Activated T-cell treated with anti-CD3 and anti-CD28 coated beads, Interleukin-2, amount 50 U/mL, for 24 hours (primary cell): ENCODE data around the gene PPAN.
A peak's percentile ranks its signal among the peaks of the same experiment; 100 is the strongest.

ENCODE experiments used
- DNase-seq: peaks from one replicate; pipeline ENCODE4 v3.0.0-alpha.2; 2020
- H3K27ac Mint-ChIP-seq: 2 replicates; pipeline ENCODE4 v1.8.0; 2020; ENCODE audit warnings: mild to moderate bottlenecking, mixed read lengths
- H3K27me3 Mint-ChIP-seq: 2 replicates; pipeline ENCODE4 v1.8.0; 2020; ENCODE audit warnings: mixed read lengths
- H3K36me3 Mint-ChIP-seq: 2 replicates; pipeline ENCODE4 v1.8.0; 2020; ENCODE audit warnings: low read depth, mixed read lengths
- H3K4me1 Mint-ChIP-seq: 2 replicates; pipeline ENCODE4 v1.8.0; 2020; ENCODE audit warnings: low read depth, mixed read lengths
- H3K4me3 Mint-ChIP-seq: 2 replicates; pipeline ENCODE4 v1.8.0; 2020; ENCODE audit warnings: mild to moderate bottlenecking, moderate library complexity, mixed read lengths
- H3K9me3 Mint-ChIP-seq: 2 replicates; pipeline ENCODE4 v1.8.0; 2020; ENCODE audit warnings: mixed read lengths

PPAN gene

DNA sequence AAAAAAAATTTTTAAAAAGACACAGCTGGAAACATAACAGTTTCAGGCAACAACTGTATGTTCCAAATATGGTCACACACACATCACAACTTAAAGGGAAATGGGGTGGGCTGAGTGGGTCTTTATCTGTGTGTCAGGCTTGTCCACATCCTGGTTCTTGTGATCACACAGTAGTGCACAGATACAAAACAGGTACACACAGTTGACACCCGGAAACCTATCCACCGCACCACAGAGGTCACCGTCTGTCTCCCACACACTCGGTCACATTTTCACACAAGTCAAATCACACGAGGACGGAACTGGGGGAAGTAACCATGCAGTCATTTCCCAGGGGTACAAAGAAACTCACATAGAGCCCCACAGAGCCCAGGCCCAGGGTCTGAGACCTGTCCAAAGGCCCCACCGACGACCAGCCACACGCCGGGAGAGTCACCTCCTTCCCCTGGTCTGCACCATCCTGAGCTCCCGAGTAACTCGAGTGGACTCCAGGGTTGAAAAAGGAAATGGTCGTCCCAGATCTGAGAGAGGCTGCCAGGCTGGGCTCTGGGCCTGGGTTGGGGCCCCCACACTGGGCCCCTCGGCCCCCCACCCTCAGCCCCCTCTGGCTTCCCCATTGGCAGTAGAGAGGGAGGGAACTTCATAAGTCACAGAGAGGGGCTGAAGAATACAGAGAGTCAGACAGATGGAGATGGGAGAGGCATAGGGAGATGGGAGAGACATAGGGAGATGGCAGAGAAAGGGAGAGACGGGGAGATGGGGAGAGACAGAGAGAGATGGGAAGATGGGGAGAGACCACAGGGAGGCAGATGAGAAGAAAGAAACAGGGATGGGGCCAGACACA, 1.3 kb upstream of the PPAN start:
- no peaks in the 10 kb centered on the region for H3K9me3 Mint-ChIP-seq
- H3K27me3 Mint-ChIP-seq, result no peaks in the 10 kb centered on the region
- H3K36me3 Mint-ChIP-seq, result peaks cover 44% of the 10 kb centered on the region
- H3K4me3 Mint-ChIP-seq, result peak overlapping the region; percentile 94
- H3K27ac Mint-ChIP-seq, result peak overlapping the region; percentile 100
- peaks cover 71% of the 10 kb centered on the region for H3K4me1 Mint-ChIP-seq
- peak; percentile 79 for DNase-seq

GRCh38 chr19:10105509-10106099, 558 bp upstream of the PPAN start:
- Mint-ChIP-seq H3K27me3 (no peaks in the 10 kb centered on the region), H3K9me3 (no peaks in the 10 kb centered on the region), H3K27ac (peak overlapping the region; percentile 100), H3K4me1 (peaks cover 73% of the 10 kb centered on the region), H3K36me3 (peaks cover 49% of the 10 kb centered on the region), H3K4me3 (peak overlapping the region; percentile 94)
- no peak for DNase-seq

- Mint-ChIP-seq H3K27ac (peak overlapping the region; percentile 100), H3K4me3 (peak overlapping the region; percentile 94), H3K4me1 (peaks cover 79% of the 10 kb centered on the region), H3K27me3 (no peaks in the 10 kb centered on the region), H3K36me3 (peaks cover 65% of the 10 kb centered on the region), H3K9me3 (no peaks in the 10 kb centered on the region)
- DNase-seq, result no peak
Measured at GRCh38 chr19:10107254-10107653, 1.1 kb downstream of the PPAN start.

GRCh38 chr19:10107817-10108367, 1.7 kb downstream of the PPAN start:
- Mint-ChIP-seq H3K4me1 (peaks cover 79% of the 10 kb centered on the region), H3K36me3 (peaks cover 72% of the 10 kb centered on the region), H3K27ac (peak overlapping the region; percentile 100), H3K4me3 (peak overlapping the region; percentile 94), H3K9me3 (no peaks in the 10 kb centered on the region), H3K27me3 (no peaks in the 10 kb centered on the region)
- no peak for DNase-seq

- H3K27me3 Mint-ChIP-seq, result no peaks in the 10 kb centered on the region
- peak overlapping the region; percentile 94 for H3K4me3 Mint-ChIP-seq
- DNase-seq, result no peak
- peaks cover 81% of the 10 kb centered on the region for H3K36me3 Mint-ChIP-seq
- peaks cover 80% of the 10 kb centered on the region for H3K4me1 Mint-ChIP-seq
- H3K27ac Mint-ChIP-seq, result peak overlapping the region; percentile 89
- no peaks in the 10 kb centered on the region for H3K9me3 Mint-ChIP-seq
Measured at GRCh38 chr19:10109528-10109927, 3.4 kb downstream of the PPAN start.

DNA sequence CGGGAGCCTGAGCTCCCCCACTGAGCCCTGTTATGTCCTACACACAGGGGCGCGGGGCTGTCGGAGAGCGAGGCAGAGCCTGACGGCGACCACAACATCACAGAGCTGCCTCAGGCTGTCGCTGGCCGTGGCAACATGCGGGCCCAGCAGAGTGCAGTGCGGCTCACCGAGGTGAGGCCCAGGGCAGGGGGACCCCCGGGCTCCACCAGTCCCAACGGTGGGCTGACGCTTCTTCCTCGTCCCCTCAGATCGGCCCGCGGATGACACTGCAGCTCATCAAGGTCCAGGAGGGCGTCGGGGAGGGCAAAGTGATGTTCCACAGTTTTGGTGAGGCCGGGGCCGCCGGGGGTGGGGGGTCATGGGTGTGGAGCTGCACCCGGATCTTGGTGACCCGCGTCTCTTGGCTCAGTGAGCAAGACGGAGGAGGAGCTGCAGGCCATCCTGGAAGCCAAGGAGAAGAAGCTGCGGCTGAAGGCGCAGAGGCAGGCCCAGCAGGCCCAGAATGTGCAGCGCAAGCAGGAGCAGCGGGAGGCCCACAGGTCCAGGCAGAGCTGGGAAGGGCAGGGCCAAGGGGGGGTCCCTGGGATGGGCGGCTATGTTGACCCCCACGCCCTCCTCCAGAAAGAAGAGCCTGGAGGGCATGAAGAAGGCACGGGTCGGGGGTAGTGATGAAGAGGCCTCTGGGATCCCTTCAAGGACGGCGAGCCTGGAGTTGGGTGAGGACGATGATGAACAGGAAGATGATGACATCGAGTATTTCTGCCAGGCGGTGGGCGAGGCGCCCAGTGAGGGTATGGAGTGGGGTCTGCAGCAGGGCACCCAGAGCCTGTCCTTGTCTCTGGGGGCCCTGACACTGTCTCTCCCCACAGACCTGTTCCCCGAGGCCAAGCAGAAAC, 4.2 kb downstream of the PPAN start:
- no peak for DNase-seq
- peaks cover 89% of the 10 kb centered on the region for H3K36me3 Mint-ChIP-seq
- peak overlapping the region; percentile 89 for H3K27ac Mint-ChIP-seq
- H3K4me1 Mint-ChIP-seq, result peaks cover 77% of the 10 kb centered on the region
- no peaks in the 10 kb centered on the region for H3K27me3 Mint-ChIP-seq
- no peaks in the 10 kb centered on the region for H3K9me3 Mint-ChIP-seq
- peak overlapping the region; percentile 94 for H3K4me3 Mint-ChIP-seq

DNA sequence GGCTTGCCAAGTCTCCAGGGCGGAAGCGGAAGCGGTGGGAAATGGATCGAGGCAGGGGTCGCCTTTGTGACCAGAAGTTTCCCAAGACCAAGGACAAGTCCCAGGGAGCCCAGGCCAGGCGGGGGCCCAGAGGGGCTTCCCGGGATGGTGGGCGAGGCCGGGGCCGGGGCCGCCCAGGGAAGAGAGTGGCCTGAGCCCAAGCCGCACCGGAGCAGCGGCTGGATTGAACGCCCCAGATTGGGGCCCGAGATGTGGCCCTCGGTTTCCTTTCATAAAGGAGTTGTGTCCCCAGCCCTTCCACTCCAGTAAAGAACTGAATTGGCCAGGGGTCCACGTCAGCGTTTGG, 4.8 kb downstream of the PPAN start:
- Mint-ChIP-seq H3K4me1 (peaks cover 76% of the 10 kb centered on the region), H3K36me3 (peaks cover 93% of the 10 kb centered on the region)

GRCh38 chr19:10111405-10111811, 5.2 kb downstream of the PPAN start, which contains the start of gene P2RY11:
Gene P2RY11 (plus strand): TSS chr19:10111693. CDS start chr19:10111722, 29 bp downstream.
- H3K4me3 Mint-ChIP-seq, result peak within 1 kb of the TSS; percentile 94
- H3K4me1 Mint-ChIP-seq, result peaks cover 80% of the 10 kb centered on the region
- H3K36me3 Mint-ChIP-seq, result peaks cover 95% of the 10 kb centered on the region
- no peaks in the 10 kb centered on the region for H3K27me3 Mint-ChIP-seq
- DNase-seq, result peak; percentile 67
- H3K27ac Mint-ChIP-seq, result peak within 1 kb of the TSS; percentile 97
- H3K9me3 Mint-ChIP-seq, result no peaks in the 10 kb centered on the region

More for the DNA sequence above, 4.8 kb downstream of the PPAN start:
- Mint-ChIP-seq H3K27me3 (no peaks in the 10 kb centered on the region), H3K27ac (peak overlapping the region; percentile 97), H3K4me3 (peak overlapping the region; percentile 94), H3K9me3 (no peaks in the 10 kb centered on the region)
- no peak for DNase-seq

GRCh38 chr19:10112037-10112761, 6.0 kb downstream of the PPAN start:
- Mint-ChIP-seq H3K27me3 (no peaks in the 10 kb centered on the region), H3K27ac (peak overlapping the region; percentile 97), H3K36me3 (peaks cover 95% of the 10 kb centered on the region), H3K4me1 (peaks cover 81% of the 10 kb centered on the region), H3K4me3 (peak overlapping the region; percentile 94), H3K9me3 (no peaks in the 10 kb centered on the region)
- peak; percentile 79 for DNase-seq

DNA sequence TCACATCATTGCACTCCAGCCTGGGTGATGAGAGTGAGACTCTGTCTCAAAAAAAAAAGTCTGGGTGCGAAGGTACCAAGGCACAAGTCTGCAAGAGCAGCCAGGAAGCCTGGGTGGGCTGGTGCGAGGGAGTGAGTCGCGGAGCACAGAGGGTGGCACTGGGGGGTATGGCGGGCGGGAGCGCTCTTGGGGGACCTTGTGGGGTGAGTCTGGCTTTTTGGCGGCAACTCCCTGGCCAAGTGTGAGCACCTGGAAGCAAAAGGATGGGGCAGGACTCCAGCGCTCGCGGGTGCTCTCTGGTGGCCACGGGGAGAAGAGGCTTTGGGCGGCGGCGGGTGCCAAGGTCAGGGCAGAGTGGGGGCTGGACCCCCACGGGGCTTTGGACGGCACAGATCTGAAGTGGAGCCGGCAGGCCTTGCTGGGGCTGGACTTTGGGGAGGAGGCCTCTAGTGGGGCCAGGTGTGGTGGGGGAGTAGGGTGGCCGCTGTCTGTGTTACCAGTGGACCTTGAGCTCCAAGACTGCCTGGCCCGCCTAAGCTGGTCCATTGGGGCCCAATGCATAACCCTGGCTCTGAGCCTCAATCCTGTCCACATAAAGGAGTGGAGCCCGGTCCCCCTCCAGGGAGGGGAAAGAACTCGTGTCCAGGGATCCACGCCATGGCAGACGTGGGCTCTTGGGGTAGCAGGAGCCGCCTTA, 6.9 kb downstream of the PPAN start:
- Mint-ChIP-seq H3K27me3 (no peaks in the 10 kb centered on the region), H3K9me3 (no peaks in the 10 kb centered on the region), H3K27ac (peak overlapping the region; percentile 97), H3K4me3 (peak overlapping the region; percentile 94), H3K4me1 (peaks cover 78% of the 10 kb centered on the region), H3K36me3 (peaks cover 94% of the 10 kb centered on the region)
- peak; percentile 86 for DNase-seq

- Mint-ChIP-seq H3K4me3 (no peak overlapping the region), H3K36me3 (peaks cover 94% of the 10 kb centered on the region)
Measured at GRCh38 chr19:10113592-10113963, 7.4 kb downstream of the PPAN start.

GRCh38 chr19:10113964-10114650, 7.9 kb downstream of the PPAN start:
- DNase-seq, result peak; percentile 68
- no peaks in the 10 kb centered on the region for H3K27me3 Mint-ChIP-seq
- peak overlapping the region; percentile 23 for H3K4me3 Mint-ChIP-seq
- H3K9me3 Mint-ChIP-seq, result no peaks in the 10 kb centered on the region
- H3K27ac Mint-ChIP-seq, result peak overlapping the region; percentile 97
- peaks cover 94% of the 10 kb centered on the region for H3K36me3 Mint-ChIP-seq
- peaks cover 77% of the 10 kb centered on the region for H3K4me1 Mint-ChIP-seq

More at GRCh38 chr19:10113592-10113963, 7.4 kb downstream of the PPAN start:
- peaks cover 74% of the 10 kb centered on the region for H3K4me1 Mint-ChIP-seq
- no peaks in the 10 kb centered on the region for H3K27me3 Mint-ChIP-seq
- no peaks in the 10 kb centered on the region for H3K9me3 Mint-ChIP-seq
- H3K27ac Mint-ChIP-seq, result peak overlapping the region; percentile 97
- no peak for DNase-seq
